GM19324 (cell line): ENCODE data around the gene ANKRD40.

Experiments used
- ATAC-seq: cut with Tn5 transposase; IDR thresholded peaks from one replicate; pipeline ENCODE4 v1.9.1; 2021; ENCODE audit warnings: mild to moderate bottlenecking, moderate library complexity; ENCODE audit not compliant: unreplicated experiment, low FRiP score

Gene ANKRD40

DNA sequence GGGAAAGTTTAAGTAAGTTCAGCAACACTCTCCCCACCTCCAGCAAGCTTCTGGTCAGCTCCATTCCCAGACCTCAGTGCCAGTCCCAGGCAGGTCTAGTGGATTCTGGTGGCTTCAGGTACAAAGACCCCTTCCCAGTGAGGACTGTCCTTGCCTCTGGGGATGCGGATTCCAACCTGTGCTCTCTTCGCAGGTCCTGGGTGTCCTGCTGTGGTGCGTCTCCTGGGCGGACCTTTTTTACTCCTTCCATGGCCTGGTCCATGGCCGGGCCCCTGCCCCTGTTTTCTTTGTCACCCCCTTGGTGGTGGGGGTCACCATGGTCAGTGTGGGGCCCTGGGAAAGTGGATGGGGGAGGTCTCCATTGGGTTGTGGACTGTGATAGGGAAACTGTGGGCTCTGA lies 51.2 kb downstream of the ANKRD40 start:
- ATAC-seq, result no peak

DNA sequence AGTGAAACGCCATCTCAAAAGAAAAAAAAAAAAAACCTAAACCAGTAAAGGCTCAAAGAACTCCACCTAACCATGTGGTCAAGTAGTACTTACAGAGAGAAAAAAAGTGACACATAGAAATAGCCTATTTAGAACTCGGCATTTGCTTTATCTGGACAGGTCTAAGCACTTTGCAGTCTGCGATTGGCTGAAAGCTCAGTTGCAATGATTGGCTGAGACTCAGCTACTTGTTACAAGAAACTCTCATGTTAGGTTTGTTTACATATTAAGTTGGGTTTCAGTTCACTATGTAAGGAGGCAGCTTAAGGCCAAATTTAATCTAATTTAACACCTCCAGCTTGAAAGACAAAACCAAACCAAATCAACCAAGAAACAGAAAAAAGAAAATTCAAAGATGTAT lies 54.0 kb downstream of the ANKRD40 start:
- no peak for ATAC-seq

- no peak for ATAC-seq
Observed at GRCh38 chr17:50651661-50652060, 56.1 kb downstream of the ANKRD40 start.

GRCh38 chr17:50649042-50649908 lies 58.4 kb downstream of the ANKRD40 start:
- no peak for ATAC-seq

- no peak for ATAC-seq
Observed at GRCh38 chr17:50647187-50647586, 60.5 kb downstream of the ANKRD40 start.

DNA sequence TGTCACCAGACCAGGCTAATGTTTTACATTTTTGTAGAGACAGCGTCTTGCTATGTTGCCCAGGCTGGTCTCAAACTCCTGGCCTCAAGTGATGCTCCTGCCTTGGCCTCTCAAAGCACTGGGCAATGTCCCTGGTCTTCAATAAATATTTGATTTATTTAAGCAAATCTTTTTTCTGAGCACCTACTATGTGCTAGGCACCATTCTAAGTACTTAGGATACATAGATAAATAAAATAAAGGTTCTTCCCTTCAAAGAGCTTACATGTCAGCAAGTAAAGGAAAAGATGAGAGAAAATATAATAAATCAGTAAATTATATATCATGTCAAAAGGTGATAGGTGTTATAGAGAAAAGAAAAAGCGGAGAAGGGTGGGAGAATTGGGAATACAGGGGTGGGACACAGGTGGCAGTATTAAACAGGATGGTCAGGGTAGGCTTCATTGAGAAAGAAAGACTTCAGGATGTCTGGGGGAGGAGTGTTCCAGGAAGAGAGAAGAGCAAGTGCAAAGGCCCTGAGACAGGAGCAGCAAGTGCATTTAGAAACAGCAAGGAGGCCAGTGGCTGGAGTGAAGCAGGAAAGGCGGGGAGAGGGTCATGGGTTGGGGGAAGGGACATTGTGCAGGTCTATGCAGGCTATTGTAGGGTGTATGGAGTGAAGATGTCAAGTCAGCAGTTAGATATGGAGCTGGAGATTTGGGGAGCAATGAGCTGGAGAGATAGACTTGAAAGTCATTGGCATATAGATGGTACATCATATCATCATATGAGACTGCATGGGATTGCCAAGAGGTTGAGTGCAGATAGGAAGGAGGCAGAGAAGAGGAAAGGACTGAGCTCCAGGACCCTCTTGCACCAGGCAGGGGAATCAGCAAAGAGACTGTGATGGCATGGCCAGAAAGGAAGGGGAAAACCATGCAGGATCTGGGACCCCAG lies 61.7 kb downstream of the ANKRD40 start:
- ATAC-seq, result no peak
